Stimulated activated CD8-positive, alpha-beta memory T cell treated with anti-CD3 and anti-CD28 coated beads, Interleukin-4, amount 100 ng/mL, for 4 hours (primary cell): ENCODE results near the gene HDDC3.

Experiments used
- DNase-seq, 2 donors: peaks; one replicate each; pipeline ENCODE4 v3.0.0-alpha.2; 2020; ENCODE audit warnings: low read depth in 2 of 2, low spot score in 1 of 2

HDDC3 gene

GRCh38 chr15:90953947-90954711 is 21.8 kb upstream of the HDDC3 start:
- DNase-seq, result no peak

- DNase-seq, result no peak
Observed at GRCh38 chr15:90952901-90953677, 20.7 kb upstream of the HDDC3 start.

- DNase-seq, result no peak
Observed at GRCh38 chr15:90950676-90951075, 18.3 kb upstream of the HDDC3 start.

- no peak for DNase-seq
Observed at GRCh38 chr15:90949979-90950675, 17.8 kb upstream of the HDDC3 start.

GRCh38 chr15:90948506-90948905 is 16.2 kb upstream of the HDDC3 start:
- DNase-seq, result no peak

GRCh38 chr15:90947577-90948357 is 15.4 kb upstream of the HDDC3 start:
- DNase-seq, result no peak

- no peak for DNase-seq
Observed at GRCh38 chr15:90946941-90947576, 14.7 kb upstream of the HDDC3 start.

- no peak for DNase-seq
Observed at GRCh38 chr15:90946538-90946937, 14.2 kb upstream of the HDDC3 start.

GRCh38 chr15:90945091-90945490 is 12.7 kb upstream of the HDDC3 start:
- DNase-seq, result no peak

- no peak for DNase-seq
Observed at GRCh38 chr15:90942354-90943120, 10.2 kb upstream of the HDDC3 start.

GRCh38 chr15:90941038-90941437 is 8.7 kb upstream of the HDDC3 start:
- DNase-seq, result no peak

- no peak for DNase-seq
Observed at GRCh38 chr15:90939756-90940155, 7.4 kb upstream of the HDDC3 start.

GRCh38 chr15:90938261-90938660 is 5.9 kb upstream of the HDDC3 start:
- DNase-seq, result no peak

- DNase-seq, result no peak
Observed at GRCh38 chr15:90936823-90937222, 4.5 kb upstream of the HDDC3 start.

- peak; percentile 89 for DNase-seq
Observed at GRCh38 chr15:90934949-90935751, 2.8 kb upstream of the HDDC3 start, which contains the start of gene UNC45A. UNC45A (plus strand) TSS chr15:90935285; CDS start chr15:90935325, 40 bp downstream.

- DNase-seq, result peak; percentile 57 to 62
Observed at GRCh38 chr15:90934256-90934948, 2.1 kb upstream of the HDDC3 start.

- DNase-seq, result no peak
Observed at GRCh38 chr15:90933301-90933700, 952 bp upstream of the HDDC3 start.

- DNase-seq, result no peak
Observed at GRCh38 chr15:90932660-90932991, 277 bp upstream of the HDDC3 start.

GRCh38 chr15:90931575-90931827 is 848 bp downstream of the HDDC3 start:
- no peak for DNase-seq
